ENCODE data around the gene VWA2.

The VWA2 gene

DNA sequence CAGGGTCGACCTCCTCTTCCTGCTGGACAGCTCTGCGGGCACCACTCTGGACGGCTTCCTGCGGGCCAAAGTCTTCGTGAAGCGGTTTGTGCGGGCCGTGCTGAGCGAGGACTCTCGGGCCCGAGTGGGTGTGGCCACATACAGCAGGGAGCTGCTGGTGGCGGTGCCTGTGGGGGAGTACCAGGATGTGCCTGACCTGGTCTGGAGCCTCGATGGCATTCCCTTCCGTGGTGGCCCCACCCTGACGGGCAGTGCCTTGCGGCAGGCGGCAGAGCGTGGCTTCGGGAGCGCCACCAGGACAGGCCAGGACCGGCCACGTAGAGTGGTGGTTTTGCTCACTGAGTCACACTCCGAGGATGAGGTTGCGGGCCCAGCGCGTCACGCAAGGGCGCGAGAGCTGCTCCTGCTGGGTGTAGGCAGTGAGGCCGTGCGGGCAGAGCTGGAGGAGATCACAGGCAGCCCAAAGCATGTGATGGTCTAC, 46.9 kb downstream of the VWA2 start:
- no peak overlapping the region for H3K27ac Mint-ChIP-seq
- no peaks in the 10 kb centered on the region for H3K36me3 Mint-ChIP-seq
- no peak overlapping the region for H3K4me3 Mint-ChIP-seq
- no peaks in the 10 kb centered on the region for H3K4me1 Mint-ChIP-seq
- ATAC-seq (ENCODE audit: low read depth) (no peak), DNase-seq (ENCODE audit: low spot score in 2 of 2) (no peak)
- H3K9me3 Mint-ChIP-seq, result no peaks in the 10 kb centered on the region
- no peaks in the 10 kb centered on the region for H3K27me3 Mint-ChIP-seq

DNA sequence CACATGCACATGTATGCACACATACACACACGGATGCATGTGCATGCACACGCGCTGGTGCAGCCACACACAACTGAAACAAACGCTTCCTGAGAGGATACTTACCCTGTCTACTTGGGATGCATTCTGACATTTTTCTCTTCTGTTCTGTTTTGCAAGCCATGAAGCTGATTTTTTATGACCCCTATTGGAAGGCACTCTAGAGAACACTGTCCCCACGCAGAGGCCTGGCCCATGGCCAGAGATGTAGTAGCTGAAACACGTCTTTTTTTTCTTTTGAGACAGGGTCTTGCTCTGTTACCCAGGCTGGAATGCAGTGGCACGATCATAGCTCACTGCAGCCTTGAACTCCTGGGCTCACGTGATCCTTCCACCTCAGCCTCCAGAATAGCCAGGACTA, 47.9 kb downstream of the VWA2 start:
- ATAC-seq (ENCODE audit: low read depth), result no peak
- Mint-ChIP-seq H3K27me3 (no peaks in the 10 kb centered on the region), H3K36me3 (no peaks in the 10 kb centered on the region), H3K27ac (no peak overlapping the region), H3K9me3 (no peaks in the 10 kb centered on the region), H3K4me3 (no peak overlapping the region), H3K4me1 (no peaks in the 10 kb centered on the region)
- DNase-seq (ENCODE audit: low spot score in 2 of 2), result no peak

DNA sequence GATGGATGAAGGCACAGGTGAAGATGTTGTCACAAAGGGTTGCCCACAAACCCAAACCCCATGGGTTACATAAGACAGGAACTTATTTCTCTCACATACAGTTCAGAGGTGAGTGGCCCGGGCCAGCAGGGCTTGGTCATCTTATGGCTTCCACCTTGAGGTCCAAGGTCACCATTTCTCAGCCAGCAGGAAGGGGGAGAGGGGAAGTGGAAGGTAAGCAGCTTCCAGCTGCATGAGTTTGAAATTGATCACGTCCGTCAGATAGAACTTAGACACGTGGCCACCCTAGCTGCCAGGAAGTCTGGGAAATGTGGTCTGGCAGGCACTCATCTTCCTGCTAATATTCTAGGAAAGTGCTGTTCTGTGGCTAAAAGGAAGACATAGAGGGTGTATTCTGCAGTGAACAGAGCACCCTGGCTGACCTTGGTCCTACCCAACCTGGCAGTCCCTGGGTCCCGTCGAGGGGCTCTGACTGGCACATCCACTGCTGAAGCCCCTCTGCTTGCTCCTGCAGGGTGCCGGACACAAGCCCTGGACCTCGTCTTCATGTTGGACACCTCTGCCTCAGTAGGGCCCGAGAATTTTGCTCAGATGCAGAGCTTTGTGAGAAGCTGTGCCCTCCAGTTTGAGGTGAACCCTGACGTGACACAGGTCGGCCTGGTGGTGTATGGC, 49.5 kb downstream of the VWA2 start:
- Mint-ChIP-seq H3K4me1 (no peaks in the 10 kb centered on the region), H3K27ac (no peak overlapping the region), H3K27me3 (no peaks in the 10 kb centered on the region), H3K36me3 (no peaks in the 10 kb centered on the region), H3K9me3 (no peaks in the 10 kb centered on the region), H3K4me3 (no peak overlapping the region)
- ATAC-seq (ENCODE audit: low read depth) (no peak), DNase-seq (ENCODE audit: low spot score in 2 of 2) (no peak)

DNA sequence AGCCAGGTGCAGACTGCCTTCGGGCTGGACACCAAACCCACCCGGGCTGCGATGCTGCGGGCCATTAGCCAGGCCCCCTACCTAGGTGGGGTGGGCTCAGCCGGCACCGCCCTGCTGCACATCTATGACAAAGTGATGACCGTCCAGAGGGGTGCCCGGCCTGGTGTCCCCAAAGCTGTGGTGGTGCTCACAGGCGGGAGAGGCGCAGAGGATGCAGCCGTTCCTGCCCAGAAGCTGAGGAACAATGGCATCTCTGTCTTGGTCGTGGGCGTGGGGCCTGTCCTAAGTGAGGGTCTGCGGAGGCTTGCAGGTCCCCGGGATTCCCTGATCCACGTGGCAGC, 50.0 kb downstream of the VWA2 start:
- Mint-ChIP-seq H3K27me3 (no peaks in the 10 kb centered on the region), H3K4me3 (no peak overlapping the region), H3K36me3 (no peaks in the 10 kb centered on the region), H3K27ac (no peak overlapping the region), H3K9me3 (no peaks in the 10 kb centered on the region), H3K4me1 (no peaks in the 10 kb centered on the region)
- DNase-seq (ENCODE audit: low spot score in 2 of 2) (no peak), ATAC-seq (ENCODE audit: low read depth) (no peak)

DNA sequence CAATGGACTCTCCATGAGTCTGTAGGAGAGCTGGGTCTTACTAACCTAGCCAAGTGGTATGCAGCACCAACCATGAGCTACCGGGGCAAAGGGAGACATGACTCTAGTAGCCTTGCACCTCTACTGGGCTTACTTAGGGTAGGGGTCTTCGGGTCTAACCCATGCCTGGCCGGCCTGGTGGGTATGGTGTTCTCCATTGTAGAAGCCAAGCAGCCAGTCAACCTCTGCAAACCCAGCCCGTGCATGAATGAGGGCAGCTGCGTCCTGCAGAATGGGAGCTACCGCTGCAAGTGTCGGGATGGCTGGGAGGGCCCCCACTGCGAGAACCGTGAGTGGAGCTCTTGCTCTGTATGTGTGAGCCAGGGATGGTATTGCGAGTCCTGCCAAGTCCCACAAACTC, 51.0 kb downstream of the VWA2 start:
- Mint-ChIP-seq H3K4me3 (no peak overlapping the region), H3K36me3 (peaks cover 6% of the 10 kb centered on the region), H3K27me3 (no peaks in the 10 kb centered on the region), H3K4me1 (no peaks in the 10 kb centered on the region), H3K9me3 (no peaks in the 10 kb centered on the region), H3K27ac (no peak overlapping the region)
- ATAC-seq (ENCODE audit: low read depth) (no peak), DNase-seq (ENCODE audit: low spot score in 2 of 2) (no peak)

DNA sequence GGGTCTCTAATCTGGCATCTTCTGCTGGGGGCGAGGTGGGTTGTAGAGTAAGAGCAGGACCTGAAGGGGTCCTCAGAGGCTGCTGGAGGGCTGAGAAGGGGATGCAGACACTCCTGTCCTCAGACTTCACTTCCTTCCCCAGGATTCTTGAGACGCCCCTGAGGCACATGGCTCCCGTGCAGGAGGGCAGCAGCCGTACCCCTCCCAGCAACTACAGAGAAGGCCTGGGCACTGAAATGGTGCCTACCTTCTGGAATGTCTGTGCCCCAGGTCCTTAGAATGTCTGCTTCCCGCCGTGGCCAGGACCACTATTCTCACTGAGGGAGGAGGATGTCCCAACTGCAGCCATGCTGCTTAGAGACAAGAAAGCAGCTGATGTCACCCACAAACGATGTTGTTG, 52.0 kb downstream of the VWA2 start:
- no peak overlapping the region for H3K27ac Mint-ChIP-seq

DNA sequence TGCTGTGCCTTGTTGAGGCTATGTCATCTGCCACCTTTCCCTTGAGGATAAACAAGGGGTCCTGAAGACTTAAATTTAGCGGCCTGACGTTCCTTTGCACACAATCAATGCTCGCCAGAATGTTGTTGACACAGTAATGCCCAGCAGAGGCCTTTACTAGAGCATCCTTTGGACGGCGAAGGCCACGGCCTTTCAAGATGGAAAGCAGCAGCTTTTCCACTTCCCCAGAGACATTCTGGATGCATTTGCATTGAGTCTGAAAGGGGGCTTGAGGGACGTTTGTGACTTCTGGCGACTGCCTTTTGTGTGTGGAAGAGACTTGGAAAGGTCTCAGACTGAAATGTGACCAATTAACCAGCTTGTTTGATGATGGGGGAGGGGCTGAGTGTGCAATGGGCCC, 52.5 kb downstream of the VWA2 start:
- DNase-seq (ENCODE audit: low spot score in 2 of 2), result no peak
- no peaks in the 10 kb centered on the region for H3K27me3 Mint-ChIP-seq
- H3K4me1 Mint-ChIP-seq, result no peaks in the 10 kb centered on the region
- H3K27ac Mint-ChIP-seq, result no peak overlapping the region
- ATAC-seq (ENCODE audit: low read depth), result no peak
- H3K4me3 Mint-ChIP-seq, result no peak overlapping the region
- H3K36me3 Mint-ChIP-seq, result peaks cover 19% of the 10 kb centered on the region
- peaks cover 5% of the 10 kb centered on the region for H3K9me3 Mint-ChIP-seq

More for the DNA sequence above, 52.0 kb downstream of the VWA2 start:
- DNase-seq (ENCODE audit: low spot score in 2 of 2) (no peak), ATAC-seq (ENCODE audit: low read depth) (no peak)
- Mint-ChIP-seq H3K36me3 (peaks cover 15% of the 10 kb centered on the region), H3K4me1 (no peaks in the 10 kb centered on the region), H3K27me3 (no peaks in the 10 kb centered on the region), H3K4me3 (no peak overlapping the region), H3K9me3 (peaks cover 4% of the 10 kb centered on the region)

DNA sequence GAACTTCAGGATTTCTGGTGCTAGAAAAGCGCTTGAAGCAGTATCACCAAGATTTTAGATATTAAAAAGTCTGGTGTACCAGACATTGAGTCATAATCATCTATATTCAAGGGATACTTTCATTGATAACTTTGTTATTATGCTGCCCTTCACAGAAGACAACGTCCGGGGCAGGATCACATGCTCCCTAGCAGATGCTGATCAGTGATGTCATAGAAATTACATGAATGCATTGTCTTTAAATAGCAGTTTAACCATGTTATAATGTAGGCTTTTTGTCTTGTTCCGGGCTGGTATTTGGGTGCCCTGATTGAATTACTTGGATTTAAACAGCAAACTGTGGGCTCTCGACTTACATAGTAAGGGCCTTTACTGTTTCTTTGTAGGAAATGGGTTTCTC, 54.0 kb downstream of the VWA2 start:
- no peak for DNase-seq (ENCODE audit: low spot score in 2 of 2)
- H3K9me3 Mint-ChIP-seq, result peaks cover 5% of the 10 kb centered on the region
- no peak overlapping the region for H3K27ac Mint-ChIP-seq
- ATAC-seq (ENCODE audit: low read depth), result no peak
- peaks cover 31% of the 10 kb centered on the region for H3K36me3 Mint-ChIP-seq
- H3K4me3 Mint-ChIP-seq, result no peak overlapping the region
- H3K4me1 Mint-ChIP-seq, result no peaks in the 10 kb centered on the region
- no peaks in the 10 kb centered on the region for H3K27me3 Mint-ChIP-seq

DNA sequence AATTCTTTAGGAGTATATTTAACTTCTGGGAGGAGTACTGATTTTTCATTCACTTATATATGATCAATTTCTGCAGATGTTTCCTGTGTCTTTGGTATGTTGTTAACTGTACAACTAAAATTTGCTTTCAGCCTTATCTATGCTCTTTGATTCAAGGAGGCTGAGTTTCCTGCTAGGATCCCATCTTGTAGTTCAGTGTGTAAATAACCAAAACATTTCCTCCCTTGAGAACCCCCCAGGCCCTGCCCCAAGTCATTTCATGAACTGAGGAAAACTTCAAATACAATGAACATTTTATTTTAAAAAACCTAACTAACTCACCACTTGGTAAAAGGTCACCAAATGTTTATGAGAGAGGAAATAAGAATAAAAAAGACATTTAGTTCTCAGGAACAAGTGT, 55.5 kb downstream of the VWA2 start:
- Mint-ChIP-seq H3K4me1 (no peaks in the 10 kb centered on the region), H3K4me3 (no peak overlapping the region), H3K9me3 (peaks cover 5% of the 10 kb centered on the region), H3K36me3 (peaks cover 36% of the 10 kb centered on the region), H3K27me3 (no peaks in the 10 kb centered on the region), H3K27ac (no peak overlapping the region)
- DNase-seq (ENCODE audit: low spot score in 2 of 2), result no peak
- no peak for ATAC-seq (ENCODE audit: low read depth)

DNA sequence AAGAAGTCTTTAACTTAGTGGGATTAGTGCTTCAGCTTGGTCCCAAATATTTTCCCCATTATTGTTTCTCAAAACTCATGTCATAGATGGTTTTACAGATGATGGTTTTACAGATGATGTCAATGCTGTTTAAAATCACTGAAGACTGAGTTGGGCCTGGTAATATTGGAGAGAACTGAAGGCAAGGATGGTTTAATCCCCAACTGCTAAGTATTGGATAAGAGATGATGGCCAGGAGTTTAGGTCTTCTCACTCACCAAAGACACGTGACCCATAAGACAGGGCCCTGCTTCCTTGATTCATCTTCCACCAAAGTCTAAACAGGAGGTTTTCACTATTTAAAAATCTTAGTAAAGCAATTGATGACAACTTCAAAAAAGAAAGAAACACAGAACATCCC, 56.3 kb downstream of the VWA2 start:
- Mint-ChIP-seq H3K9me3 (peaks cover 5% of the 10 kb centered on the region), H3K4me3 (no peak overlapping the region), H3K4me1 (no peaks in the 10 kb centered on the region), H3K27me3 (no peaks in the 10 kb centered on the region), H3K36me3 (peaks cover 42% of the 10 kb centered on the region), H3K27ac (no peak overlapping the region)
- ATAC-seq (ENCODE audit: low read depth) (no peak), DNase-seq (ENCODE audit: low spot score in 2 of 2) (no peak)

DNA sequence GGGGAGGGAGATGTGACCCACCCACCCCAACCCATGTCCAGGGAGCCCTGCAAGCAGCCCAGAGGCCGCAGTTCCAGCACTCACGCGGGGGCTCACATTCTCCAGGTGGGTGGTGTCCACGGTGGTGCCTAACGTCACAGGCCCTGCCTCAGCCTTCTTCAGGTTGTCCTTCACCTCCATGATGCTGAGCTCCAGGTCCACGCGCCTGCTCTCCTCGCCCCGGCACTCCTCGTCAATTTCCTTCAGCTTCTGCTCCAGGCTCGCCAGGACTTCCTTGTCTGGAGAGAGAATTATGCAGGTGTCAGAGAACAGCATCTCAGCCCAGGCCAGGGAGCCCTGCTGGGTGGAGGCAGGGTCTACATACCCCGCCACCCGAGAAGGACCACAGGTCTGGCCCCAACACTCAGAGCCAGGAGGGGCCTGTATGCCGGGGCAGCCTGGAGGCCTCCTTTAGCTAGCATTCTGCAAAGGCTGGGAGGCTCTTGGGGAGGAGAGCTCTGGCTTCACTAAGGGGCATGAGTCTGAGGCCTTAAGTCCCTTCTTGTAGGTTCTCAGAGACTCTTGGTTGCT, 58.2 kb downstream of the VWA2 start:
- H3K9me3 Mint-ChIP-seq, result peaks cover 5% of the 10 kb centered on the region
- DNase-seq (ENCODE audit: low spot score in 2 of 2), result no peak
- no peaks in the 10 kb centered on the region for H3K4me1 Mint-ChIP-seq
- no peak overlapping the region for H3K4me3 Mint-ChIP-seq
- no peak overlapping the region for H3K27ac Mint-ChIP-seq
- no peaks in the 10 kb centered on the region for H3K27me3 Mint-ChIP-seq
- no peak for ATAC-seq (ENCODE audit: low read depth)
- H3K36me3 Mint-ChIP-seq, result peaks cover 46% of the 10 kb centered on the region

DNA sequence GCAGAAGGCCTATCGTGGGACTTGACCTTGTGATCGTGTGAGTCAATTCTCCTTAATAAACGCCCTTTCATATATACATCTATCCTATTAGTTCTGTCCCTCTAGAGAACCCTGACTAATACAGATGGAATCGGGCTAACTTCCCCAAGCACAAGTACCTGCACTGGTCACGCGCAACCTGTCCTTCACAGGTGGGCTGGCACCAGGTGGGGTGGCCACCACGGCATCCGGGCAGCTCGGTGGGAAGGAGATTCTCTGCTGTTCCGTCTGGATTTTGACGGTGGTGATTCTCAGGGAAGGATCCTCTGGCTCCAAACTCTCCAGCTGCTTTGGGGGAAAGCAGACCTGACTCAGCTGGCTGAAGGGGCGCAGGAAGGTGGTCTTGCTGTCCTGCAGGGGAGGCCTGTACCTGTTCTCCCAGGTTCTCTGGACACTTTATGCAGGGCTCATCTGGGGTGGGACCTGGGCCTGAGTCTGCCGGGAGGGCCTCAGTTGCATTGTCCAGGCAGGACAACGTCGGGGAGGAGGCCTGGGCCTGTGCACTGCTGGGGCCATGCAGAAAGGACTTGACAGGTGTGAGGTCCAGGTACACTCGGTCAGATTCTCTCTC, 61.1 kb downstream of the VWA2 start:
- Mint-ChIP-seq H3K36me3 (peaks cover 40% of the 10 kb centered on the region), H3K9me3 (peaks cover 5% of the 10 kb centered on the region), H3K27ac (no peak overlapping the region), H3K4me1 (peaks cover 13% of the 10 kb centered on the region), H3K27me3 (no peaks in the 10 kb centered on the region), H3K4me3 (no peak overlapping the region)
- DNase-seq (ENCODE audit: low spot score in 2 of 2), result no peak
- ATAC-seq (ENCODE audit: low read depth), result no peak

DNA sequence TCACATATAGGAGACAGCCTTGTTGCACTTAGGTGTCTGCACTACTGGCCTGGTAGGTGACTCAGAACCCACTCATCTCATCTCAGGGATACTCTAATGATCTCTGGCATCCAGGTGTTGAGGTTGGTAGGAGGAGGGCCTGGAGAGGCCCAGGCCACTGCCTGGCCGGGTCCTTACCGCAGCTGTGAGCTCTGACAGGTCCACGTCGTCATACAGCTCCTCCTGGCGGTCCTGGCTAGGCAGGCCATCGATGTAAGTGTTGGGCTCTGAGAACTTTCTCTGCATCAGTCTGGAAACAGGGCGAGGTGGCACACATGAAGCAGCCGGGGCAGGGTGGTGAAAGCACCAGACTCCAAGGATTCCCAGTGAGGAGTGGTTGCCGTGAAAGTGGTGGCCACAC, 62.1 kb downstream of the VWA2 start:
- Mint-ChIP-seq H3K36me3 (peaks cover 30% of the 10 kb centered on the region), H3K4me3 (no peak overlapping the region), H3K27me3 (no peaks in the 10 kb centered on the region), H3K9me3 (peaks cover under 1% of the 10 kb centered on the region), H3K4me1 (peaks cover 13% of the 10 kb centered on the region), H3K27ac (no peak overlapping the region)
- no peak for DNase-seq (ENCODE audit: low spot score in 2 of 2)
- ATAC-seq (ENCODE audit: low read depth), result no peak

DNA sequence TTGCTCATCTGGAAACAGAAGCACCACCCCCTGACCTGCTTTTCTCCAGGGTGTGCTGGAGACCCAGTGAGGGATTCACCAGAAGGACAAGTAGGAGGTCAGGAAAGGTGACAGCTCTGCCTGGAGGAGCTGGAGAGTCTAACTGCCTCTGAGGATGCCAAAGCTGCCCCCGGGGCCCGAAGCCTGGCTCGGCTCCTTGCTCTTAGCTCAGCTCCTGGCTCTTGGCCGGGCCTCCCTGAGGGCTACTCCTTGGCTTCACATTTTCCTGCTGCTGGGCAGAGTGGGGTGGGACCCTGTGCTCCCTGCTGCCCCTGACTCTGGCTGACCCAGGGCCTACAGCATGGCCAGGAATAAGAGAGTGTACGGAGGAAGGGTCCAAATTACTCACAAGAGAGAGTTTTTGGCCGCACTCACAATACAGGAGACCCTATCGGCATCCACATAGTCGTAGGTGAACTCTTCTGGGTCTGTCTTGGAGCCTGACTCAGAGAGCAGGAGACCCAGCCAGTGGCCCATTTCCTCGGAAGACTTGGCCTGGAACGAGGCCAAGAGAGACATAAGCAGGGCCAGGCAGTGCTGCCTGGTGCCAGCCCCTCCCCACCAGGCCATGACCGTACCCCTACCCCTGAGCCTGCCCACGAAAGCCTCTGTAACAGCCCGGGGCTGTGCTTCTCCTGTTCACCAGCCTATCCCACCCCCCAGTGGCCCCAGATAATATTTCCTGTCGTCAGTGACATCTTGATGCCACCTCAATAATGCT, 63.1 kb downstream of the VWA2 start:
- DNase-seq (ENCODE audit: low spot score in 2 of 2), result no peak
- no peak for ATAC-seq (ENCODE audit: low read depth)
- no peak overlapping the region for H3K27ac Mint-ChIP-seq
- H3K4me3 Mint-ChIP-seq, result no peak overlapping the region
- H3K4me1 Mint-ChIP-seq, result peaks cover 13% of the 10 kb centered on the region
- no peaks in the 10 kb centered on the region for H3K9me3 Mint-ChIP-seq
- peaks cover 21% of the 10 kb centered on the region for H3K36me3 Mint-ChIP-seq
- no peaks in the 10 kb centered on the region for H3K27me3 Mint-ChIP-seq
